Caco-2 (cell line): ENCODE measurements around the gene ERBB4. TPM values are rescaled to one million over a fixed set of nuclear protein-coding genes. Genes with fewer than 3 reads are reported as not detected.

ENCODE experiments used
- BruUV-seq: library from RNA; stranded (reverse); fragments of 400-500 nt; replicated peaks from 2 replicates; lab custom pipeline; 2021; lab: Mats Ljungman, UMichigan
- CTCF ChIA-PET: fragments of 300-600 bp; sonication (Branson Sonifier 250); formaldehyde crosslinking; loops from one replicate; lab custom pipeline; 2022; ENCODE audit warnings: antibody characterized with exemption; lab: Charles Lee
- POLR2A ChIA-PET: fragments of 300-600 bp; sonication (Branson Sonifier 250); formaldehyde crosslinking; loops from one replicate; lab custom pipeline; 2022; ENCODE audit warnings: antibody characterized with exemption; lab: Charles Lee
- DNase-seq, 2 experiments: peaks; one replicate each; pipeline versions ENCODE4 v3.0.0 to v3.0.0-alpha.2; 2020 to 2022
- H3K27me3 ChIP-seq: replicated peaks from 2 replicates; pipeline ENCODE4 v1.6.0; 2011; ENCODE audit warnings: low read length; ENCODE audit not compliant: control insufficient read depth, insufficient read depth
- H3K36me3 ChIP-seq: 2 replicates; pipeline ENCODE4 v1.5.1; 2011; ENCODE audit warnings: low read length; ENCODE audit not compliant: control insufficient read depth, insufficient read depth
- H3K4me1 ChIP-seq: fragments of 250-450 bp; sonication (Bioruptor Pico); 2 replicates; pipeline ENCODE4 v1.5.1; 2020; ENCODE audit warnings: mild to moderate bottlenecking
- H3K4me3 ChIP-seq: 2 replicates; pipeline ENCODE4 v1.5.1; 2011; ENCODE audit warnings: low read depth, mild to moderate bottlenecking, control low read depth, low read length
- H3K9me3 ChIP-seq: fragments of 250-450 bp; sonication (Bioruptor Pico); 2 replicates; pipeline ENCODE4 v1.5.1; 2020; ENCODE audit warnings: mild to moderate bottlenecking, moderate library complexity
- H3K27ac Mint-ChIP-seq: one replicate; pipeline ENCODE4 v1.8.0; 2022; ENCODE audit warnings: mixed read lengths; ENCODE audit not compliant: unreplicated experiment
- H3K27me3 Mint-ChIP-seq: one replicate; pipeline ENCODE4 v1.8.0; 2022; ENCODE audit warnings: mixed read lengths; ENCODE audit not compliant: insufficient read depth, unreplicated experiment
- H3K36me3 Mint-ChIP-seq: one replicate; pipeline ENCODE4 v1.8.0; 2022; ENCODE audit warnings: mild to moderate bottlenecking, mixed read lengths; ENCODE audit not compliant: insufficient read depth, unreplicated experiment
- H3K4me1 Mint-ChIP-seq: one replicate; pipeline ENCODE4 v1.8.0; 2022; ENCODE audit warnings: low read depth, mixed read lengths; ENCODE audit not compliant: unreplicated experiment
- H3K4me3 Mint-ChIP-seq: one replicate; pipeline ENCODE4 v1.8.0; 2022; ENCODE audit warnings: mild to moderate bottlenecking, moderate library complexity, mixed read lengths; ENCODE audit not compliant: unreplicated experiment
- H3K9me3 Mint-ChIP-seq: one replicate; pipeline ENCODE4 v1.8.0; 2022; ENCODE audit warnings: mixed read lengths; ENCODE audit not compliant: unreplicated experiment
- CTCF ChIP-seq, 2 experiments: fragments of 200-600 bp in 1 of 2; IDR thresholded peaks; 1 replicate in 1 of 2; 2 replicates in 1 of 2; pipeline versions ENCODE4 v1.5.1 to v1.8.0; 2011 to 2022; ENCODE audit warnings: antibody characterized with exemption in 1 of 2, control low read depth in 1 of 2, inconsistent platforms in 1 of 2, low read depth in 1 of 2, low read length in 1 of 2, mild to moderate bottlenecking in 1 of 2, moderate library complexity in 1 of 2; ENCODE audit not compliant: insufficient read depth in 1 of 2, severe bottlenecking in 1 of 2, unreplicated experiment in 1 of 2
- intact Hi-C: fragments of 100-400 bp; cut with micrococcal nuclease; formaldehyde crosslinking; loops from one replicate; pipeline ENCODE4 v1.10.0; 2022; ENCODE audit not compliant: unreplicated experiment
- total RNA-seq: library from RNA; stranded (reverse); gene quantifications from 2 replicates; pipeline ENCODE4 v1.2.3, GENCODE V29; 2022

The ERBB4 gene
- total RNA-seq, 1 experiment from 2014 or later: not detected

GRCh38 chr2:211760103-211760502, 778.5 kb downstream of the ERBB4 start:
- intact Hi-C loops: no loop called here
- no TSS peak for BruUV-seq
- POLR2A ChIA-PET: no interaction called here
- H3K27ac Mint-ChIP-seq: no peak overlapping the region
- CTCF ChIA-PET: no interaction called here
- TF ChIP-seq CTCF (IDR thresholded peaks at IDR 0.05; ENCODE audit: insufficient read depth in 1 of 2, low read depth in 1 of 2, low read length in 1 of 2, severe bottlenecking in 1 of 2, unreplicated experiment in 1 of 2): no peak
- no peaks in the 10 kb centered on the region for H3K36me3 Mint-ChIP-seq
- no peaks in the 10 kb centered on the region for H3K4me1 ChIP-seq
- no peaks in the 10 kb centered on the region for H3K27me3 ChIP-seq
- H3K9me3 ChIP-seq: no peaks in the 10 kb centered on the region
- H3K4me3 Mint-ChIP-seq: no peak overlapping the region
- H3K9me3 Mint-ChIP-seq: no peaks in the 10 kb centered on the region
- no peak for DNase-seq
- peaks cover 7% of the 10 kb centered on the region for H3K27me3 Mint-ChIP-seq
- no peaks in the 10 kb centered on the region for H3K4me1 Mint-ChIP-seq
- H3K36me3 ChIP-seq: no peaks in the 10 kb centered on the region
- H3K4me3 ChIP-seq: no peak overlapping the region

GRCh38 chr2:211756266-211756665, 782.3 kb downstream of the ERBB4 start:
- Mint-ChIP-seq H3K4me1 (no peaks in the 10 kb centered on the region), H3K9me3 (no peaks in the 10 kb centered on the region), H3K27me3 (peaks cover 7% of the 10 kb centered on the region), H3K27ac (no peak overlapping the region), H3K36me3 (no peaks in the 10 kb centered on the region), H3K4me3 (no peak overlapping the region)
- POLR2A ChIA-PET: no interaction called here
- Histone ChIP-seq H3K4me1 (no peaks in the 10 kb centered on the region), H3K27me3 (no peaks in the 10 kb centered on the region), H3K4me3 (no peak overlapping the region), H3K9me3 (no peaks in the 10 kb centered on the region), H3K36me3 (no peaks in the 10 kb centered on the region)
- TF ChIP-seq CTCF (IDR thresholded peaks at IDR 0.05; ENCODE audit: insufficient read depth in 1 of 2, low read depth in 1 of 2, low read length in 1 of 2, severe bottlenecking in 1 of 2, unreplicated experiment in 1 of 2): no peak
- DNase-seq: no peak
- intact Hi-C loops: no loop called here
- CTCF ChIA-PET: no interaction called here
- BruUV-seq: no TSS peak

GRCh38 chr2:211755187-211755586, 783.4 kb downstream of the ERBB4 start:
- BruUV-seq: no TSS peak
- no peak for DNase-seq
- Histone ChIP-seq H3K27me3 (no peaks in the 10 kb centered on the region), H3K4me3 (no peak overlapping the region), H3K9me3 (no peaks in the 10 kb centered on the region), H3K4me1 (no peaks in the 10 kb centered on the region), H3K36me3 (no peaks in the 10 kb centered on the region)
- no peak overlapping the region for H3K27ac Mint-ChIP-seq
- H3K4me1 Mint-ChIP-seq: no peaks in the 10 kb centered on the region
- intact Hi-C loops: no loop called here
- TF ChIP-seq CTCF (IDR thresholded peaks at IDR 0.05; ENCODE audit: insufficient read depth in 1 of 2, low read depth in 1 of 2, low read length in 1 of 2, severe bottlenecking in 1 of 2, unreplicated experiment in 1 of 2): no peak
- no peaks in the 10 kb centered on the region for H3K36me3 Mint-ChIP-seq
- no peak overlapping the region for H3K4me3 Mint-ChIP-seq
- ChIA-PET POLR2A (no interaction called here), CTCF (no interaction called here)
- peaks cover 7% of the 10 kb centered on the region for H3K27me3 Mint-ChIP-seq
- H3K9me3 Mint-ChIP-seq: no peaks in the 10 kb centered on the region
